ENCODE measurements around the gene RRBP1. TPM values are rescaled to one million over a fixed set of nuclear protein-coding genes. Genes with fewer than 3 reads are reported as not detected.

The RRBP1 gene
- total RNA-seq, 1 donor from 2014 or later = 459 TPM

- peak; percentile 81 for DNase-seq (ENCODE audit: low spot score)
- peaks cover 22% of the 10 kb centered on the region for H3K36me3 Mint-ChIP-seq (ENCODE audit: low read depth)
- H3K27ac Mint-ChIP-seq (ENCODE audit: unreplicated experiment) = peak overlapping the region; percentile 84
- no peak overlapping the region for H3K4me3 Mint-ChIP-seq (ENCODE audit: unreplicated experiment)
- no peaks in the 10 kb centered on the region for H3K27me3 Mint-ChIP-seq (ENCODE audit: low read depth)
- H3K9me3 Mint-ChIP-seq (ENCODE audit: low read depth) = no peaks in the 10 kb centered on the region
- no peak for TF ChIP-seq CTCF (IDR thresholded peaks at IDR 0.05)
- H3K4me1 Mint-ChIP-seq (ENCODE audit: low read depth) = peaks cover 86% of the 10 kb centered on the region
Measured at GRCh38 chr20:17652411-17652810, 29.6 kb downstream of the RRBP1 start.

- H3K4me3 Mint-ChIP-seq (ENCODE audit: unreplicated experiment) = no peak overlapping the region
- H3K9me3 Mint-ChIP-seq (ENCODE audit: low read depth) = no peaks in the 10 kb centered on the region
- H3K27me3 Mint-ChIP-seq (ENCODE audit: low read depth) = no peaks in the 10 kb centered on the region
- peaks cover 19% of the 10 kb centered on the region for H3K36me3 Mint-ChIP-seq (ENCODE audit: low read depth)
- H3K27ac Mint-ChIP-seq (ENCODE audit: unreplicated experiment) = peak overlapping the region; percentile 84
- no peak for TF ChIP-seq CTCF (IDR thresholded peaks at IDR 0.05)
- peaks cover 86% of the 10 kb centered on the region for H3K4me1 Mint-ChIP-seq (ENCODE audit: low read depth)
- peak; percentile 44 for DNase-seq (ENCODE audit: low spot score)
Measured at GRCh38 chr20:17651760-17652388, 30.2 kb downstream of the RRBP1 start.

- no peak for TF ChIP-seq CTCF (IDR thresholded peaks at IDR 0.05)
- Mint-ChIP-seq H3K4me3 (ENCODE audit: unreplicated experiment) (no peak overlapping the region), H3K9me3 (ENCODE audit: low read depth) (no peaks in the 10 kb centered on the region), H3K36me3 (ENCODE audit: low read depth) (peaks cover 14% of the 10 kb centered on the region), H3K27ac (ENCODE audit: unreplicated experiment) (peak overlapping the region; percentile 90), H3K4me1 (ENCODE audit: low read depth) (peaks cover 86% of the 10 kb centered on the region), H3K27me3 (ENCODE audit: low read depth) (no peaks in the 10 kb centered on the region)
- no peak for DNase-seq (ENCODE audit: low spot score)
Measured at GRCh38 chr20:17651129-17651759, 30.8 kb downstream of the RRBP1 start.

GRCh38 chr20:17650301-17651128, 31.5 kb downstream of the RRBP1 start:
- H3K27me3 Mint-ChIP-seq (ENCODE audit: low read depth) = no peaks in the 10 kb centered on the region
- no peak overlapping the region for H3K4me3 Mint-ChIP-seq (ENCODE audit: unreplicated experiment)
- peak overlapping the region; percentile 90 for H3K27ac Mint-ChIP-seq (ENCODE audit: unreplicated experiment)
- peaks cover 88% of the 10 kb centered on the region for H3K4me1 Mint-ChIP-seq (ENCODE audit: low read depth)
- no peaks in the 10 kb centered on the region for H3K9me3 Mint-ChIP-seq (ENCODE audit: low read depth)
- DNase-seq (ENCODE audit: low spot score) = peak; percentile 39
- peaks cover 13% of the 10 kb centered on the region for H3K36me3 Mint-ChIP-seq (ENCODE audit: low read depth)
- TF ChIP-seq CTCF (IDR thresholded peaks at IDR 0.05) = no peak
